ENCODE measurements around the gene SLC27A1.
A peak's percentile ranks its signal among the peaks of the same experiment; 100 is the strongest.
"Not testable (repeated sequence)": the region's sequence is repeated elsewhere in the genome, so short reads cannot be mapped to it uniquely, and the experiment has no call there.

The SLC27A1 gene

GRCh38 chr19:17512574-17512939 lies 42.2 kb downstream of the SLC27A1 start:
- no peak for DNase-seq

- DNase-seq = no peak
These were observed 45.3 kb downstream of the SLC27A1 start for GRCh38 chr19:17515408-17516149.

- DNase-seq = no peak
These were observed 47.6 kb downstream of the SLC27A1 start for GRCh38 chr19:17517898-17518297.

- DNase-seq = not testable (repeated sequence)
These were observed 48.3 kb downstream of the SLC27A1 start for GRCh38 chr19:17518654-17519053.

GRCh38 chr19:17519967-17520366 lies 49.6 kb downstream of the SLC27A1 start:
- no peak for DNase-seq

- DNase-seq = no peak
These were observed 50.5 kb downstream of the SLC27A1 start for GRCh38 chr19:17520865-17521264.

- peak; percentile 87 for DNase-seq
These were observed 52.9 kb downstream of the SLC27A1 start for GRCh38 chr19:17522988-17523872.

GRCh38 chr19:17524651-17525050 lies 54.3 kb downstream of the SLC27A1 start:
- no peak for DNase-seq

GRCh38 chr19:17525141-17525540 lies 54.8 kb downstream of the SLC27A1 start:
- no peak for DNase-seq

GRCh38 chr19:17526922-17527321 lies 56.6 kb downstream of the SLC27A1 start:
- DNase-seq = no peak

- DNase-seq = no peak
These were observed 57.0 kb downstream of the SLC27A1 start for GRCh38 chr19:17527326-17527725.

GRCh38 chr19:17528610-17529009 lies 58.3 kb downstream of the SLC27A1 start:
- no peak for DNase-seq

GRCh38 chr19:17529239-17530158 lies 59.2 kb downstream of the SLC27A1 start:
- no peak for DNase-seq

- no peak for DNase-seq
These were observed 60.3 kb downstream of the SLC27A1 start for GRCh38 chr19:17530586-17530985.

GRCh38 chr19:17532116-17532515 lies 61.8 kb downstream of the SLC27A1 start:
- no peak for DNase-seq

GRCh38 chr19:17532557-17532956 lies 62.2 kb downstream of the SLC27A1 start:
- no peak for DNase-seq

- no peak for DNase-seq
These were observed 64.4 kb downstream of the SLC27A1 start for GRCh38 chr19:17534767-17535166.

- DNase-seq = no peak
These were observed 66.6 kb downstream of the SLC27A1 start for GRCh38 chr19:17536955-17537354.

- no peak for DNase-seq
These were observed 68.4 kb downstream of the SLC27A1 start for GRCh38 chr19:17538684-17539237.

- DNase-seq = peak; percentile 98
These were observed 69.2 kb downstream of the SLC27A1 start for GRCh38 chr19:17539238-17540117.

GRCh38 chr19:17540174-17540573 lies 69.8 kb downstream of the SLC27A1 start:
- DNase-seq = no peak

Measured in activated CD4-positive, alpha-beta T cell treated with anti-CD3 and anti-CD28 coated beads, Interleukin-10, Interleukin-2, amounts not matched to agents 100 ng/mL and 50 ng/mL, durations not matched to agents 16 hours and 8 hours (primary cell).